Raji (cell line): ENCODE measurements around the gene CCDC12.

Experiments
- POLR2A ChIP-seq: IDR thresholded peaks from 2 replicates; pipeline ENCODE4 v1.6.1; 2011; ENCODE audit warnings: low read depth, low read length, control low read depth; ENCODE audit not compliant: insufficient read depth

CCDC12 gene

GRCh38 chr3:46874430-46874829 is 102.1 kb downstream of the CCDC12 start:
- no peak for TF ChIP-seq POLR2A

GRCh38 chr3:46873521-46873920 is 103.0 kb downstream of the CCDC12 start:
- TF ChIP-seq POLR2A, result no peak
